Fibroblast of lung (primary cell): ENCODE measurements around the gene KRT71.

ENCODE experiments used
- EZH2 ChIP-seq: IDR thresholded peaks from 2 replicates; pipeline ENCODE4 v1.5.1; 2012; ENCODE audit warnings: low read length, control low read depth, mild to moderate bottlenecking; ENCODE audit errors: missing control alignments
- TF ChIP-seq, protein P1 (sequence below), 2 donors: IDR thresholded peaks in 1 of 2; conservative IDR thresholded peaks in 1 of 2; 1 replicate in 1 of 2; 2 replicates in 1 of 2; pipeline ENCODE4 v1.5.1; 2011 to 2012; ENCODE audit warnings: low read length in 2 of 2, control low read depth in 1 of 2, inconsistent platforms in 1 of 2, low read depth in 1 of 2, mild to moderate bottlenecking in 1 of 2

GRCh38 chr12:52533686-52534470, 19.1 kb downstream of the KRT71 start:
- TF ChIP-seq EZH2, result no peak
- TF ChIP-seq, protein P1, sequence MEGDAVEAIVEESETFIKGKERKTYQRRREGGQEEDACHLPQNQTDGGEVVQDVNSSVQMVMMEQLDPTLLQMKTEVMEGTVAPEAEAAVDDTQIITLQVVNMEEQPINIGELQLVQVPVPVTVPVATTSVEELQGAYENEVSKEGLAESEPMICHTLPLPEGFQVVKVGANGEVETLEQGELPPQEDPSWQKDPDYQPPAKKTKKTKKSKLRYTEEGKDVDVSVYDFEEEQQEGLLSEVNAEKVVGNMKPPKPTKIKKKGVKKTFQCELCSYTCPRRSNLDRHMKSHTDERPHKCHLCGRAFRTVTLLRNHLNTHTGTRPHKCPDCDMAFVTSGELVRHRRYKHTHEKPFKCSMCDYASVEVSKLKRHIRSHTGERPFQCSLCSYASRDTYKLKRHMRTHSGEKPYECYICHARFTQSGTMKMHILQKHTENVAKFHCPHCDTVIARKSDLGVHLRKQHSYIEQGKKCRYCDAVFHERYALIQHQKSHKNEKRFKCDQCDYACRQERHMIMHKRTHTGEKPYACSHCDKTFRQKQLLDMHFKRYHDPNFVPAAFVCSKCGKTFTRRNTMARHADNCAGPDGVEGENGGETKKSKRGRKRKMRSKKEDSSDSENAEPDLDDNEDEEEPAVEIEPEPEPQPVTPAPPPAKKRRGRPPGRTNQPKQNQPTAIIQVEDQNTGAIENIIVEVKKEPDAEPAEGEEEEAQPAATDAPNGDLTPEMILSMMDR (conservative IDR thresholded peaks at IDR 0.05 in 1 of 2, IDR thresholded peaks at IDR 0.05 in 1 of 2; ENCODE audit: low read depth in 1 of 2, low read length in 2 of 2), result no peak
